ENCODE results near the gene FOXE1.

DNA sequence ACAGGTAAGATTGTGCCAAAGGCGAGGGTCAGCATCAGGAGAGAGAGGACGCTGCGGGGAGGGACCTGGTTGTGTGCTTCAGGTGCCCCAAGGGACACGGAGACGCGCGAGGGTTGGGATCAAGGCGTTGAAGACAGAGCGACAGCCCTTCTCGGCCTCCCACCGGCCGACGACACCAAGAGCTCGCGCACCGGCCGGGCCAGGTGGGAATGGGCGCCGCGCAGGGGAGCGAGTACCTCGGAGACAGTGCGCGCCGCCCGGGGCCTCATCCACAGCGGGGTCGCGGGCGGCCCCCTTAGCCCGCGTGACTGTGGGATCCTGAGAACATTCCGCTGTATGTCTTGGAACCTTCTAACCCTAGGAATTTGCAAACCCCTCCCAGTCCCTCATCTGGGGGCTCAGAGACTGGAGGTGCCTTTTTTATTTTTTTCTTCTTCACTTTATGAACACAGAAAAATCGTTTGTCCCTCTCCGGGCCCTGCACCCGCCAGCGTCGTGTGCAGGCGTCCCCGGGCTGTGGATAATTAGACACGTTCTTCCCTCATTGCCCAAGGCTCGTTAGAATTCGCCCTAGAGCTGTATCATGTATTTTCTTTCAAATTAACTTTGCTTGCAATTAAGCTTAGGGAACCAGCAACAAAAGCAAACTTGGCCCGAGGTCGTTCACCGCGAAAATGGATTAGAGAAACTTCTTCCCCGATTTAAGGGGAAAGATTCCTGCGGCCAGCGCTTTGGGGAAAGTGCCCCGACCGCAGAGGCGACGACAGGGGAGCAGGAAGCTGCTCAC is 4.8 kb downstream of the FOXE1 start:
- TF ChIP-seq, protein P1, sequence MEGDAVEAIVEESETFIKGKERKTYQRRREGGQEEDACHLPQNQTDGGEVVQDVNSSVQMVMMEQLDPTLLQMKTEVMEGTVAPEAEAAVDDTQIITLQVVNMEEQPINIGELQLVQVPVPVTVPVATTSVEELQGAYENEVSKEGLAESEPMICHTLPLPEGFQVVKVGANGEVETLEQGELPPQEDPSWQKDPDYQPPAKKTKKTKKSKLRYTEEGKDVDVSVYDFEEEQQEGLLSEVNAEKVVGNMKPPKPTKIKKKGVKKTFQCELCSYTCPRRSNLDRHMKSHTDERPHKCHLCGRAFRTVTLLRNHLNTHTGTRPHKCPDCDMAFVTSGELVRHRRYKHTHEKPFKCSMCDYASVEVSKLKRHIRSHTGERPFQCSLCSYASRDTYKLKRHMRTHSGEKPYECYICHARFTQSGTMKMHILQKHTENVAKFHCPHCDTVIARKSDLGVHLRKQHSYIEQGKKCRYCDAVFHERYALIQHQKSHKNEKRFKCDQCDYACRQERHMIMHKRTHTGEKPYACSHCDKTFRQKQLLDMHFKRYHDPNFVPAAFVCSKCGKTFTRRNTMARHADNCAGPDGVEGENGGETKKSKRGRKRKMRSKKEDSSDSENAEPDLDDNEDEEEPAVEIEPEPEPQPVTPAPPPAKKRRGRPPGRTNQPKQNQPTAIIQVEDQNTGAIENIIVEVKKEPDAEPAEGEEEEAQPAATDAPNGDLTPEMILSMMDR (IDR thresholded peaks at IDR 0.05): no peak
- no peak for TF ChIP-seq POLR2A (IDR thresholded peaks at IDR 0.05)
- TF ChIP-seq EP300 (IDR thresholded peaks at IDR 0.05): no peak
- no peak for TF ChIP-seq POLR2AphosphoS5 (IDR thresholded peaks at IDR 0.05)
